Measurements from ENCODE around the gene WDR33.

DNA sequence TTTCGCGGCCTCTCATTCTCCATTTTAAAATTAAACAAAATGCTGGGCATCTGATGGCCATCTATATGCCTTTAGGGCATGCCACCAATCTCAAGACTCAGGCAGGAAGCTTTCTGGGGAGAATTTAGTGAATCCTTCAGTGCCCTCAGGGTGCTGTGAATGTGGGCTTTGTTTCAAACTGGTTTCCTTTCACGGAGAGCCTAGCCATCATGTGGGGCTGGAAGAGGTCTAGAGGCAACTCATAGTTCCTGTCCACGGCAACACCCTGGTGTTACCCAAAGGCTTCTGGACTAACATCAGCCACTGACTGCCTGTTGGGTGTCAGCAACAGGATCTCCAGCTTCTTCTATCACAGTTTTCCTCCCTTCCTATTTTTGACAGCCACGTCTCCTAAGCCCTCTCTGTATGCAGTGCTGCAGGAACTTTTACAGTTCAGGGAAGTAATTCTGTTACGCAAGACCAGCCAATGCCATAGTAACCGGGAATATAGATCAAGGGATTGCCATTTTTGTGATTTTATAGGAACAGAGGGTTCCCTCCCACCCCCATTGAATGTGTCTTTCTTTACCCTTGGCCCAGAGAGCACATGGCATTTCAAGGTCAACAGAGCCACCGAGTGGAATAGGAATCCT lies 7.9 kb upstream of the WDR33 start:
- TF ChIP-seq SREBF1 (IDR thresholded peaks at IDR 0.05; ENCODE audit: low read length) (no peak), CREB1 (IDR thresholded peaks at IDR 0.05; ENCODE audit: low read depth) (no peak), RAD21 (IDR thresholded peaks at IDR 0.05; ENCODE audit: insufficient read depth, low read depth, low read length) (no peak), EZH2 (IDR thresholded peaks at IDR 0.05; ENCODE audit: borderline replicate concordance, control insufficient read depth, low read depth, low read length) (no peak), NR2C2 (IDR thresholded peaks at IDR 0.05; ENCODE audit: borderline replicate concordance, control insufficient read depth, insufficient read length, low read depth) (no peak), TCF12 (IDR thresholded peaks at IDR 0.05; ENCODE audit: low read depth, low read length) (no peak), KDM1A (IDR thresholded peaks at IDR 0.05; ENCODE audit: borderline replicate concordance) (no peak), USF2 (IDR thresholded peaks at IDR 0.05; ENCODE audit: borderline replicate concordance, low read depth, low read length) (no peak), POLR2AphosphoS5 (IDR thresholded peaks at IDR 0.05; ENCODE audit: low read length) (no peak)
- TF ChIP-seq, protein P1, sequence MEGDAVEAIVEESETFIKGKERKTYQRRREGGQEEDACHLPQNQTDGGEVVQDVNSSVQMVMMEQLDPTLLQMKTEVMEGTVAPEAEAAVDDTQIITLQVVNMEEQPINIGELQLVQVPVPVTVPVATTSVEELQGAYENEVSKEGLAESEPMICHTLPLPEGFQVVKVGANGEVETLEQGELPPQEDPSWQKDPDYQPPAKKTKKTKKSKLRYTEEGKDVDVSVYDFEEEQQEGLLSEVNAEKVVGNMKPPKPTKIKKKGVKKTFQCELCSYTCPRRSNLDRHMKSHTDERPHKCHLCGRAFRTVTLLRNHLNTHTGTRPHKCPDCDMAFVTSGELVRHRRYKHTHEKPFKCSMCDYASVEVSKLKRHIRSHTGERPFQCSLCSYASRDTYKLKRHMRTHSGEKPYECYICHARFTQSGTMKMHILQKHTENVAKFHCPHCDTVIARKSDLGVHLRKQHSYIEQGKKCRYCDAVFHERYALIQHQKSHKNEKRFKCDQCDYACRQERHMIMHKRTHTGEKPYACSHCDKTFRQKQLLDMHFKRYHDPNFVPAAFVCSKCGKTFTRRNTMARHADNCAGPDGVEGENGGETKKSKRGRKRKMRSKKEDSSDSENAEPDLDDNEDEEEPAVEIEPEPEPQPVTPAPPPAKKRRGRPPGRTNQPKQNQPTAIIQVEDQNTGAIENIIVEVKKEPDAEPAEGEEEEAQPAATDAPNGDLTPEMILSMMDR (IDR thresholded peaks at IDR 0.05 in 2 of 3, conservative IDR thresholded peaks at IDR 0.05 in 1 of 3; ENCODE audit: control insufficient read depth in 2 of 3, extremely low read depth in 1 of 3, insufficient read depth in 1 of 3, low read depth in 3 of 3, low read length in 3 of 3), result no peak
